Measurements from ENCODE around the gene NPC1L1.

NPC1L1 gene

GRCh38 chr7:44538798-44539668 lies 2.1 kb downstream of the NPC1L1 start:
- Histone ChIP-seq H3K36me3 (ENCODE audit: insufficient read depth, insufficient read length, low read length) (no peaks in the 10 kb centered on the region), H3K4me1 (ENCODE audit: insufficient read depth, insufficient read length) (no peaks in the 10 kb centered on the region), H3K9ac (ENCODE audit: insufficient read length, low read depth) (no peak overlapping the region), H3K9me3 (ENCODE audit: insufficient read depth, low read length) (no peaks in the 10 kb centered on the region), H3K4me3 (ENCODE audit: insufficient read length, low read depth) (no peak overlapping the region), H3K27me3 (ENCODE audit: insufficient read depth, insufficient read length) (no peaks in the 10 kb centered on the region)
- no peak for DNase-seq (ENCODE audit: low read depth, low spot score)
- no peak for TF ChIP-seq ZNF274 (IDR thresholded peaks at IDR 0.05; ENCODE audit: low read depth, low read length)

- Histone ChIP-seq H3K9me3 (ENCODE audit: insufficient read depth, low read length) (no peaks in the 10 kb centered on the region), H3K4me3 (ENCODE audit: insufficient read length, low read depth) (no peak overlapping the region), H3K9ac (ENCODE audit: insufficient read length, low read depth) (no peak overlapping the region), H3K27me3 (ENCODE audit: insufficient read depth, insufficient read length) (no peaks in the 10 kb centered on the region), H3K36me3 (ENCODE audit: insufficient read depth, insufficient read length, low read length) (no peaks in the 10 kb centered on the region), H3K4me1 (ENCODE audit: insufficient read depth, insufficient read length) (no peaks in the 10 kb centered on the region)
- TF ChIP-seq ZNF274 (IDR thresholded peaks at IDR 0.05; ENCODE audit: low read depth, low read length) (no peak), SUZ12 (IDR thresholded peaks at IDR 0.05; ENCODE audit: extremely low read depth, insufficient read depth, insufficient read length) (no peak), YY1 (IDR thresholded peaks at IDR 0.05; ENCODE audit: insufficient read depth, insufficient read length) (no peak)
- no peak for DNase-seq (ENCODE audit: low read depth, low spot score)
Observed at GRCh38 chr7:44538093-44538797, 2.9 kb downstream of the NPC1L1 start.

- Histone ChIP-seq H3K36me3 (ENCODE audit: insufficient read depth, insufficient read length, low read length) (no peaks in the 10 kb centered on the region), H3K4me1 (ENCODE audit: insufficient read depth, insufficient read length) (no peaks in the 10 kb centered on the region), H3K27me3 (ENCODE audit: insufficient read depth, insufficient read length) (no peaks in the 10 kb centered on the region), H3K4me3 (ENCODE audit: insufficient read length, low read depth) (no peak overlapping the region), H3K9ac (ENCODE audit: insufficient read length, low read depth) (no peak overlapping the region), H3K9me3 (ENCODE audit: insufficient read depth, low read length) (no peaks in the 10 kb centered on the region)
- no peak for DNase-seq (ENCODE audit: low read depth, low spot score)
- TF ChIP-seq SUZ12 (IDR thresholded peaks at IDR 0.05; ENCODE audit: extremely low read depth, insufficient read depth, insufficient read length) (no peak), ZNF274 (IDR thresholded peaks at IDR 0.05; ENCODE audit: low read depth, low read length) (no peak), YY1 (IDR thresholded peaks at IDR 0.05; ENCODE audit: insufficient read depth, insufficient read length) (no peak)
Observed at GRCh38 chr7:44537442-44537841, 3.7 kb downstream of the NPC1L1 start.

GRCh38 chr7:44536090-44536489 lies 5.0 kb downstream of the NPC1L1 start:
- H3K4me1 ChIP-seq (ENCODE audit: insufficient read depth, insufficient read length), result no peaks in the 10 kb centered on the region
- no peak for DNase-seq (ENCODE audit: low read depth, low spot score)

GRCh38 chr7:44535348-44536064 lies 5.6 kb downstream of the NPC1L1 start:
- no peaks in the 10 kb centered on the region for H3K27me3 ChIP-seq (ENCODE audit: insufficient read depth, insufficient read length)
- H3K4me1 ChIP-seq (ENCODE audit: insufficient read depth, insufficient read length), result no peaks in the 10 kb centered on the region
- no peaks in the 10 kb centered on the region for H3K36me3 ChIP-seq (ENCODE audit: insufficient read depth, insufficient read length, low read length)
- DNase-seq (ENCODE audit: low read depth, low spot score), result no peak
- no peak for TF ChIP-seq YY1 (IDR thresholded peaks at IDR 0.05; ENCODE audit: insufficient read depth, insufficient read length)
- TF ChIP-seq SUZ12 (IDR thresholded peaks at IDR 0.05; ENCODE audit: extremely low read depth, insufficient read depth, insufficient read length), result no peak
- no peak for TF ChIP-seq ZNF274 (IDR thresholded peaks at IDR 0.05; ENCODE audit: low read depth, low read length)
- H3K9ac ChIP-seq (ENCODE audit: insufficient read length, low read depth), result no peak overlapping the region
- H3K4me3 ChIP-seq (ENCODE audit: insufficient read length, low read depth), result no peak overlapping the region
- no peaks in the 10 kb centered on the region for H3K9me3 ChIP-seq (ENCODE audit: insufficient read depth, low read length)

More at GRCh38 chr7:44536090-44536489, 5.0 kb downstream of the NPC1L1 start:
- H3K9me3 ChIP-seq (ENCODE audit: insufficient read depth, low read length), result no peaks in the 10 kb centered on the region
- H3K27me3 ChIP-seq (ENCODE audit: insufficient read depth, insufficient read length), result no peaks in the 10 kb centered on the region
- no peaks in the 10 kb centered on the region for H3K36me3 ChIP-seq (ENCODE audit: insufficient read depth, insufficient read length, low read length)
- H3K4me3 ChIP-seq (ENCODE audit: insufficient read length, low read depth), result no peak overlapping the region
- no peak for TF ChIP-seq YY1 (IDR thresholded peaks at IDR 0.05; ENCODE audit: insufficient read depth, insufficient read length)
- no peak for TF ChIP-seq ZNF274 (IDR thresholded peaks at IDR 0.05; ENCODE audit: low read depth, low read length)
- TF ChIP-seq SUZ12 (IDR thresholded peaks at IDR 0.05; ENCODE audit: extremely low read depth, insufficient read depth, insufficient read length), result no peak
- H3K9ac ChIP-seq (ENCODE audit: insufficient read length, low read depth), result no peak overlapping the region

- Histone ChIP-seq H3K9me3 (ENCODE audit: insufficient read depth, low read length) (no peaks in the 10 kb centered on the region), H3K9ac (ENCODE audit: insufficient read length, low read depth) (no peak overlapping the region), H3K27me3 (ENCODE audit: insufficient read depth, insufficient read length) (no peaks in the 10 kb centered on the region), H3K4me3 (ENCODE audit: insufficient read length, low read depth) (no peak overlapping the region), H3K36me3 (ENCODE audit: insufficient read depth, insufficient read length, low read length) (no peaks in the 10 kb centered on the region), H3K4me1 (ENCODE audit: insufficient read depth, insufficient read length) (no peaks in the 10 kb centered on the region)
- TF ChIP-seq YY1 (IDR thresholded peaks at IDR 0.05; ENCODE audit: insufficient read depth, insufficient read length), result no peak
- TF ChIP-seq SUZ12 (IDR thresholded peaks at IDR 0.05; ENCODE audit: extremely low read depth, insufficient read depth, insufficient read length), result no peak
- TF ChIP-seq ZNF274 (IDR thresholded peaks at IDR 0.05; ENCODE audit: low read depth, low read length), result no peak
- peak; percentile 73 for DNase-seq (ENCODE audit: low read depth, low spot score)
Observed at GRCh38 chr7:44534501-44534900, 6.6 kb downstream of the NPC1L1 start.

GRCh38 chr7:44534087-44534486 lies 7.0 kb downstream of the NPC1L1 start:
- no peak overlapping the region for H3K4me3 ChIP-seq (ENCODE audit: insufficient read length, low read depth)
- H3K36me3 ChIP-seq (ENCODE audit: insufficient read depth, insufficient read length, low read length), result no peaks in the 10 kb centered on the region
- no peaks in the 10 kb centered on the region for H3K4me1 ChIP-seq (ENCODE audit: insufficient read depth, insufficient read length)
- H3K27me3 ChIP-seq (ENCODE audit: insufficient read depth, insufficient read length), result no peaks in the 10 kb centered on the region
- no peaks in the 10 kb centered on the region for H3K9me3 ChIP-seq (ENCODE audit: insufficient read depth, low read length)
- no peak for DNase-seq (ENCODE audit: low read depth, low spot score)
- no peak for TF ChIP-seq YY1 (IDR thresholded peaks at IDR 0.05; ENCODE audit: insufficient read depth, insufficient read length)
- no peak for TF ChIP-seq SUZ12 (IDR thresholded peaks at IDR 0.05; ENCODE audit: extremely low read depth, insufficient read depth, insufficient read length)
- no peak for TF ChIP-seq ZNF274 (IDR thresholded peaks at IDR 0.05; ENCODE audit: low read depth, low read length)
- no peak overlapping the region for H3K9ac ChIP-seq (ENCODE audit: insufficient read length, low read depth)
